ENCODE data around the gene PSIP1.
"Not testable (repeated sequence)": the region's sequence is repeated elsewhere in the genome, so short reads cannot be mapped to it uniquely, and the experiment has no call there.

Gene PSIP1

DNA sequence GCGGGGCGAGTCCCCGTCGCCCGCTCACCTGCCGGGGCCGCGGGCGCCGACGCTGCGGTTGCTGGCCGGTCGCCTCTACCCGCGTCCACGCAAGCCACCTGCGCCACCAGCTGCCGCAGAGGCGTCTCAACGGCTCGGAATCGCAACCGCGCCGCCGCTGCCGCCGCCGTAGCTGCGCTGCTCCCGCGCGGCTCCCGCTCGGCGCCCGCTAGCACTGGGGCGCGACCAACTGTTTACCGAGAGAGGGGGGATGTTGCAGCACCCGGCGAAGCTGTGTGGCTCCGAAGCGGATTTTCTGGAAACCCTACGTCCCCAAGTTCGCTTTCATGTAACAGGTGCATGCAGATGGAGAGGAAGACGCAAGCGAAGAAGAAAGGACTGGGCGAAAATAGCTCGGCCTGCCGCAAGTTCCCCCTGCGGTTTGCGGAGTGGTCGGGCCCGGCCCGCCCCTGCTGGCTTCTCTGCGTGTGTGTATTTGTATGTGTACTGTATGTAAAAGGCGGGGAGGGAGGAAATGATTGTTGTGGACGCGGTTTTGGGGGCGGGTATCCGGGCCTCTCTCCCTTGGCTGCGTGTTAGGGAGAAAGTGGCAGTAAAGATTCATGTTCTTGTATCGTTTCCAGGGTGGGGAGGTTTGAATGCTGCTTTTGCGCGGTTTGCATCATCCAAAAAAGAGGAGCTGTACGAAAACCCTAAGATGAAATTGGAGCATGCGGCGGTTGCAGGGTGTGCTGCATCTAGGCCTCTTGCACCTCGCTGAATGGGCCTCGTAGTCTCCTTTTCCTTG is at the start of gene PSIP1:
PSIP1 (minus strand) TSS at position 182 of the 787 bp plus-strand sequence. CDS start 782 bp downstream, outside the sequence.
- peak; percentile 64 for DNase-seq

DNA sequence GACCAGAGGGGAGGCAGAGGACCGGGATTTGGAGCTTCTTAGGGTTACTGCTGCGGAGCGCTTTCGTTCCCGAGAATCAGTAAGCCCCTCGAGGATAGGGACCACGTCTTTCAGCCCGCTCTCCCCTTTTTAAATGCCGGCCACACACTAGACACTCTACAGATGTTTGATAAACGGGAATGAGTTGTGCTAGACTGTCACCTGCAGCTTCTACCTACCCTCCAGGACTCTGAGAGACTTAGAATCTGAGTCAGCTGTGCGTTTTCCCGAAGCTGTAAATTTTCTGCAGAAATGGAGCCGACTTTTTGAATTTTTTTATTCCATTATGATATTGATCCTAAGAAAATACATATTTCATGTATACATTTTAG is 42.7 kb upstream of the PSIP1 start:
- no peak for DNase-seq

DNA sequence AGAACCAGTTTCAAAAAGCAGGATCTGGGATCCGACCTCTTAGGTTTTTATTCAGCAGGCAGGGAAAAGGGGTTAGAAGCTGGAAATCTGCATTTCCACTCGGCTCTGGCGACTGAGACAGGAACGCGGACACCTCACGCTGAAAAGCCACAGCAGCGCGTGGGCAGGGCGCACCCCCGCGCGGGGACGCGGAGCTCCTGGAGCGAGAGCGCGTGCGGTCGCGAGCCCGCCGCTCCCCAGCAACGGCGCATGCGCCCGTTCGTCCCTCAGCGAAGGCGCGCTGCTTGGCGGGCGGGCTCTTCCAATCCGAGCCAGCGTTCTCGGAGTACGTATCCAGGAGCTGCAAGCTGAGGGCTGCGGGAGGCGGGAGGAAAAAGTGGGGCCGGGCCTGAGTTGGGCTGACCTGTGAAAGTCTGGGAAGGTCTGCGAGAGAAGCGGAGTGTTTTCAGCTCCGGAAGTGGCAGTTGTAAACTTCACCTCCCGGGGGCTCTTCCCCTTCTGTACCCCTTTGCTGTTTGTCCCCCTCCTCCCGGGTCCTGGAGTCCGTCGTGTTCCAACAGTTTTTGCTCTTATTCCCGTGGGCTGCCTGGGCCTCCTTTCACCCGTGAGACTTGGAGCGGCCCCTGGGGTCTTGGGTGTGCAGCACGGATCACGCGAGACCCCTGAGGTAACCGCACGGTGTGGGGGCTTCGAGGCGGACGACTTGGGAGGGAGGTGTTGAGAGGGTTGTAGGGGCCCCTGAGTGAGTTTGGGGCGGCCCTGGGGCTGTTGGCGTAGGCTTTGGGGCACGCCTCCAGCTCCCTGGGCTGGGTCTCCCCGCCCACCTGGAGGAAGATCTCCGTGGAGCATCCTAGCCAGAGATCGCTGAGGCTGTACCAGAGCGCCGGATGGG is 42.1 kb upstream of the PSIP1 start, which contains the start of gene CCDC171:
CCDC171 (plus strand) TSS at position 408 of the 892 bp plus-strand sequence. CDS start 11,046 bp downstream, outside the sequence.
- DNase-seq = peak; percentile 86

DNA sequence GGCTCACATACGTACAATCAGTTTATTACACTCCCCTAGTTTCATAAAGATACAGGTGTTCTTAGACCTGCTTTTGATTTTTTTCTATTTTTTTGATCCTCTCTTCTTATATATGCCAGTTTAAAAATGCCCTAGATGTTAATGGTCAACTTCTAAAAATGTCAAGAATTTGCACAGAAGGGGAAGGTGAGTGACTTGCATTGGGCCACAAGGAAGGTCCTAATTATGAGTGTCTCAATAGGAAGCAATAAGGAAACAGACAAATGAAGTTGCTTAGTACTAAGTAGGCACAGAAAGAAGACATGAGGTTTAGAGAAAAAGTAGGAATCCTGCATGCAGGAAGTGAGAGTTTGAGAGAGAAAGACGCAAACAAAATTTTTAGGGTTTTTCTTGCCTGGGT is 38.8 kb upstream of the PSIP1 start:
- DNase-seq = no peak

DNA sequence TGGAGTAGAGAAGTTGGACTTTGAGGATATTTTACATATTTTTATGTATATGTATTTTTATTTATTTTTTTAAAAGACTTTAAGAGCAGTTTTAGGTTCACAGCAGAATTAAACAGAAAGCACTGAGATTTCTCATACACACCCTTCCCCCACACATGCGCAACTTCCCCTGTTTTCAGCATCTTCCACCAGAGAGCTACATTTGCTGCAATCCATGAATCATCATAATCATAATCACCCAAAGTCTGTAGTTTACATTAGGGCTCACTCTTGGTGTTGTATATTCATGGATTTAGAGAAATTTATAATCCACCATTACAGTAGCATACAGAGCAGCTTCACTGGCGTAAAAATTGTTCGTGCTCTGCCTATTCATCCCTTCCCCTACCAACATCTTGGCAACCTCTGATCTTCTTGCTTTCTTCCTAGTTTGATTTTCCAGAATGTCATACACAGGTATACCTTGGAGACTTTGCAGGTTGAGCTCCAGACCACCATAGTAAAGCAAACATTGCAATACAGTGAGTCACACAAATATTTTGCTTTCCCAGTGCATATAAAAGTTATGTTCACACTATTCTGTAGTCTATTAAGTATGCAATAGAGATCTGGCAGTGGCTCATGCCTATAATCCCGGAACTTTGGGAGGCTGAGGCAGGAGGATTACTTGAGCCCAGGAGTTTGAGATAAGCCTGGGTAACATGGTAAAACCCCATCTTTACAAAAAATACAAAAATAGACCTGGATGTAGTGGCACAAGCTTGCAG is 32.5 kb upstream of the PSIP1 start:
- DNase-seq = no peak

DNA sequence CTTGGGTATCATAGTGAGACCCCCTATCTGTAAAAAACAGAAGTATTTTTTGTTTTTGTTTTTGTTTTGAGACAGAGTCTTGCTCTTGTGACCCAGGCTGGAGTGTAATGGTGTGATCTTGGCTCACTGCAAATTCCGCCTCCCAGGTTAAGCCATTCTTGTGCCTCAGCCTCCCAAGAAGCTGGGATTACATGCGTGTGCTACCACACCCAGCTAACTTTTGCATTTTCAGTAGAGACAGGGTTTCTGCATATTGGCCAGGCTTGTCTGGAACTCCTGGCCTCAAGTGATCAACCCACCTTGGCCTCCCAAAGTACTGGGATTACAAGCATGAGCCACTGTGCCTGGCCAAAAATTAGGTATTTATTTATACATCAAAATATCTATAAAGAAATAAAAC is 31.9 kb upstream of the PSIP1 start:
- DNase-seq = no peak

DNA sequence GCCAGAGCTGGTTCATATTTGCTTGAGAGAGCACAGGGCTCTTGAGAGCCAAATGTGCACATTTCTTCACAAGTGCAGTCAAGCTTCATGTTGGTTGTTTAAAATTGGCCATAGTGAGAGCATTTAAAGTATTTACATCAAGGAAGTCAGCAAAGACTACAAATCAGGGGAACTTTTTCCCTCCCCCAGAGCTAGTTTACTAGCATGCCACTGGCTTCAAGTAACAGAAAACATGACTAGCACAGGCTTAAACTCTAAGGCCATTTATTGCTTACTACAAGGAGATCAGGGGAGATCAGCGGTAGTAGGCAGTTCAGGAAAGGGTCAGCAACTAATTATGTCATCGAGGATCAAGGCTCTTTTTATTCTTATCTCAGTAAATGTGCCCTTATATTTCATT is 31.1 kb upstream of the PSIP1 start:
- no peak for DNase-seq

DNA sequence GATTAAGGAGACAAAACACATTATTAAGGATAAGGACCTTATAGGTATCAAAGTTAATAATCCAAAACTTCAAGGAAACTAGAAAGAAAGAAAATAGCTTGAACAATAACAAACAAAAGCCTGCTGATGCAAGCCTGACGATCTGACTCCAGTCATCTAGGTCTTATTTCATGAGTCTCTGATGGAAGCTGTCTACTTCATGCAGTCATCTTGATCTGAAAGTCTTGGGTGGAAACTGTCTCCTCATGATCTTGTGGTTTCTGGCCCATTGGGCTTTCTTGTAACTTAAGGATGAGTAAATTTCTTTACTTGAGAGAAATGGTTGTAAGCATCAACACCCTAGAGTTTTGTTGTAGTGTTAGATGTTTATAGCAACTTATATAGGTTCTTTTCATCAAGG is 20.6 kb upstream of the PSIP1 start:
- DNase-seq = no peak

DNA sequence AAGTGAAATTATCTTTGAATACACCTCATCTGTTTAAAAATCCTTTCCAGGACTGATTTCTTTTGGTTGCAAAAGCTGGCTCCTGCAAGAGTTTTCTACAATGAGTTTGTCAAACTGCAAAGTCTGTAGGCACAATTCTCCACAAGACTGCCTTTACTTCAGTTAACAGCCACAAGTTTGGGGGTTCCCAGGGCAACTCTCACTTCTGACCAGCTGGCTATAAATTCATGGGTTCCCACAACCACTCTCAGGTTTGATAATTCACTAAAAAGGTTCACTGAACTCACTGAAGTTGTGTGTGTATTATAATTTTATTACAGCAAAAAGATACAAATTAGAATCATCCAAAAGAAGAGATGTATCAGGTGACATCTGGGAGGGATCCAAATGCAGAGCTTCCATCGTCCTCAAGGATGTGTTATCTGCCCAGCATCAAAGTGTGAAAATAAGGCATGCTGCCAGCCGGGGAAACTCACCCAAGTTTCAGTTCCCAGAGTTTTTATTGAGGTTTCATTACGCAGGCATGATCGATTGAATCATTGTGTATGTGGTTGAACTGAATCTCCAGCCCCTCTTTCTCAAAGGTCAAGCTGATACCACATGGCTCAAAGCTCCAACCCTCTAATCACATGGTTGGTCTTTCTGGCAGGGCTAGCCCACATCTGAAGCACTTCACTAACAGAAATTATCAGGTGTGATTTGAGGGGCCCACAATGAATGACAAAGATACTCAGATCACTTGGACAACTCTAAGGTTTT is 19.0 kb upstream of the PSIP1 start:
- DNase-seq = no peak

DNA sequence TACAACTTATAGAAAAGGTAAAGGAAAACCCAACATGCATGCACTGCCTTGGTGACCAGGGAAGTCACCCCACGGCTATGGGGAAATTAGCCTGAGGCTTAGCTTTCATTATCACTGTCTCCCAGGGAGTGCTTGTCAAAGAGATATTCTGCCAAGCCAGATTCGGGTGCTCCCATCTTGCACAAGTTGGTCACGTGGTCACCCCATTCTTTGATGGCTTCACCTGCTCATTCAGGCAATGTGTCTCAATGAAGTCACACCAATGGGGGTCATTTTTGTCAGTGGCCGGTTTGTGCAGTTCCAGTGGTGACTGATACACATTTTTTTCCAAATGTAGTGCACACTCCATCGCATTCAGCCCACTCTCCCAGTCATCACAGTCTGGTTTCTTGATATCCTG is 16.3 kb upstream of the PSIP1 start:
- not testable (repeated sequence) for DNase-seq

DNA sequence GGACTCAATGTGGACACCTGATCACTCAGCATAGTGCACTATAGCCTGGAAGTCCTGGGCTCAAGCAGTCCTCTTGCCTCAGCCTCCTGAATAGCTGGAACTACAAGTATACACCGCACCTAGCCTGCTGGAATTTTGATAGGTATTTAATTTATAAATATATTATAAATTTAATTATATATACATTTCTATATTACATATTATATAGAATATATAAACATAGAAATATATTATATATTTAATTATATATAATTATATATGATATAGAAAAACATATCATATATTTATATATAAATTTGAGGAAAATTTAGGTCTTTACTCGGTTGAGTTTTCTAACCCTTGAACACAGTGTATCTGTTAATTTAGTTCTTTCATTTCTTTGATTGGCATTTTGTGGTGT is 15.2 kb upstream of the PSIP1 start:
- no peak for DNase-seq

DNA sequence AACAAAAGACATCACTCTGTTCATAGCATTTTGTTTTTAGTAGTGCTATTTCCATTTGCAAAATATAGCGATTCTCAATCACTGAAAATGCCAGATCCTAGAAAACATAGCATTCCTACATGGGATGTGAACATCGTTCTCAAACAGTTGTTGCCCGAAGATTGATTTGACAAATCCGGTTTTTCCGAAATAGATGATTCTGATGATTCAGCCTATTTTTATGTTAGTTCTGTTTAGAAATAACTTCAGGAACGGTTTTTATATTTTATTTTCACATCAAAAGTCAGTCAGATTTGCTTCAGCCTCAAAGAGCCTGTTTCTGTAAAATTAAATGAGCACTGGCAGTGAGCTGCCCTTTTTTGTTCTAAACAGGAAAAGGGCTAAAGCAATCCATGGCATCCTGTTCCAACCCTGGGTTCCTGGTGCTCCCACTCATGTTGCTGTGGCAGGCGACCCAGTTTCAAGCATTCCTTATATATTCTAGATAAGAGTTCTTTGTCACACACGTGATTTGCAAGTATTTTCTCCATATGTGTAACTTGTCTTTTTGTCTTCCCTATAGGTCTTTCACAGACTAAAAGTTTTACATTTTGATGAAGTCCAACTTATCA is 14.2 kb upstream of the PSIP1 start:
- no peak for DNase-seq

DNA sequence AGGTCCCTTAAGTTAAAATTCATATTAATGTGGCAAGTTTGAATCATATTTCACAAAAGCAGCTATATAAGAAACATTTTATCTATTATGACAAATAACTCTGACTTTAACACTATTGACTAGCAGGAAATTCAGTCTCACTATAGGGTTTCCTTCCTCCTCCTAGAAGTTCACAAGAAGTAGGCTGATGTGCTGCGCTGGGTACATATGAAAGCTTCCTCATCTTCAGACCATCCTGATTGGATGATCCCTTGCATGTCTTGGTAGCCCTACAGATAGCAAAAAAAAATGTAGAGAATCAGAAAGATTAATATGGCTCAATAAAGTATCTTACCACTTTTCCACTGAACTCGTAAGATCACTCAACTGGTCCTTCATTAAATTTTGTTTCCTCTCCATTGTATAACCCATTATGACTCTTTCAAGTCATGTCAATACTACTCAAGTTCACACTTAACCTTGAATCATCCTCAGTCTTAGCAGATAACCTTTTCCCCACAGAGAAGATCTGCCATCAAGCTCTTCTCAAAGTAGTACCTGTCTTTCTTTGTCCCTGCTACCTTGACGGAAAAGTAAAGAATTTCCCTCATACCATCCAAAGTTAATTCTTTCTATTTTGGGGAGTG is 11.5 kb upstream of the PSIP1 start:
- no peak for DNase-seq

DNA sequence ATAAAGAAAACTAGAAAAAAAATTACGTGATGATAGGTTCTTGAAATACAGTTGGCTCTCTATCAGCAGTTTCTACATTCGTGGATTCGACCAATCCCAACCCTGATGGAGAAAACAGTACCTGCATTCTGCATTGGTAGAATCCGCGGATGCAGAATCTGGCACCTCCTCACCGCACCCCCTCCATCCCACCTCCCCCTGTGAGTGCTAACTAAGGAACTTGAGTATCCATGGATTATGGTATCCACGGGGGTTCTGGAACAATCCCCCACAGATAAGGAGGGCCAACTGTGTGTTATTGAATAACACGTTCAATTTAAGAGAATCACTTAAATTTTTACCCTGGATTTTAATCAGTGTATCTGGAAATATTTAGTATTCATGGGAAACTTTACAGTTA is 10.5 kb upstream of the PSIP1 start:
- no peak for DNase-seq

DNA sequence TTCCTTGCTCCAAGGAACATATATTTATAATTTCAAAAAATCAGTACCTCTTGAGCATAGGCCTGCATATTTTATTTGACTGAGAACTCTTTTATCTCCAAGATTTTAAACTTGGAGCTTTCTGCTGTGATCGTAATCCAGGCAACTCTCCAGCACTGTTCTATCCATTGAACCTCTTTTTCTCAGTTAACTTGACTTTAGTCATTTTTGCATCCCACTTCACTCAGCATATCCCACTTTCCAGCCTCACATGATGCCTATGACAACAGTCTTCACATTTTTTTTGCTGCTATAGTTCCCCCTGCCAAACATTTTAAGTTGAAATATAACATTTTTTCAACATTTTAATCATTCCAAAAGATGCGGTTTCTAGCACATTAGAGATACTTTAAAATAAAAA is 9.1 kb upstream of the PSIP1 start:
- no peak for DNase-seq

DNA sequence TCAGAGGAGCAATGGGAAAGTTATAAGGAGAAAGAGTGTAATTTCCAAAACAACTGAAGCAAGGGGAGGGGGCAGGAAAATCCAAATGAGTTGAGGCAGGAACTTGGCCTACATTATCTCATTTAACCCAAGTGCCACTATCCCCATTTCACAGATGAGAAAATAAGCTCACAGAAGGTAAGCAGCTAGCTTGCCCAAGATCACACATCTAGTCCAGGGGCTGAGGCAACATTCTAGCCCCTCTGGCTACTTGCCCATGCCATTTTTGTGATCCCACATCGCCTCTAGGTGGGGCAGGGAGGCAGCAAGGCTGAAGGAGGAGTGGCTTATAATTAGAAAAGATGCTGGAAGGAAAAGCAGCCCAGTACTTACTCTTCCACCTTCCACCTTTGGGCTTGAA is 2.6 kb upstream of the PSIP1 start:
- DNase-seq = no peak

DNA sequence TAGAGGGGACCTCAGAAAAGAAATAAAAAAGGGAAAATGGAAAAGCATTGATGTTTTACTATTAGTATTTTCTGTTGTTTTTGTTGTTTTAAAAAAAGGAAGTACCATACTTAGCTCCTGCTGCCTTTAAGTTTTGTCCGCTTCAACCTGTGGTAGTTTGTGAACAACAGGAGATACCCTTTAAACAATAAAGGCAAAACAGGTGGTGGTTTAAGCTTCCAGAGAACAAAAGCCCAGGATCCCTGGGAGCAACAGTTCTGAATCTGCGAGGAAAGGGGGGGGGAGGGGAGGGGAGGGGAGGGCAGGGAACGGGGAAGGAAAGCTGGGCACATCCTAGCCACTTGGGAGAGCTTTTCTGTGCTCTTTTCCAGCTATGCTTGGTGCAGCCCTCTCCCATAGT is 2.1 kb upstream of the PSIP1 start:
- DNase-seq = no peak

DNA sequence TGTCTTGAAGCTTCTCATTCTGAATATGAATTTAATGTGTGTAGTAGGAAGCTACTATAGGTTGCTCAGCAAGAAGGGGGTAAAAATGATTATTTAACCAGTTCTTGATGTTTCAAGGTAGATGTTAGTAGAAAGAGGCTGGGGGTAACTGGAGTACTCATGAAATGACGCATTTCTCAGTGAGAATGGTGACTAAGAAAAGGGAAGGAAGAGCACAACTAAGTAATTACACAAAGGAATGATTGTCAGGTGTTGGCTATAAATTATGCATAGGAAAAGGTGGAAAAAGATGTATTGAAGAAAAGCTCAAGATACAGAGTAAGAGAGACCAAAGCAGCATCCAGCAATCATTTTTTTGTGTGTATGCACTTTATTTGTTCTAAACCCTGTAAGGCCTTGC is 1.4 kb upstream of the PSIP1 start:
- DNase-seq = no peak

DNA sequence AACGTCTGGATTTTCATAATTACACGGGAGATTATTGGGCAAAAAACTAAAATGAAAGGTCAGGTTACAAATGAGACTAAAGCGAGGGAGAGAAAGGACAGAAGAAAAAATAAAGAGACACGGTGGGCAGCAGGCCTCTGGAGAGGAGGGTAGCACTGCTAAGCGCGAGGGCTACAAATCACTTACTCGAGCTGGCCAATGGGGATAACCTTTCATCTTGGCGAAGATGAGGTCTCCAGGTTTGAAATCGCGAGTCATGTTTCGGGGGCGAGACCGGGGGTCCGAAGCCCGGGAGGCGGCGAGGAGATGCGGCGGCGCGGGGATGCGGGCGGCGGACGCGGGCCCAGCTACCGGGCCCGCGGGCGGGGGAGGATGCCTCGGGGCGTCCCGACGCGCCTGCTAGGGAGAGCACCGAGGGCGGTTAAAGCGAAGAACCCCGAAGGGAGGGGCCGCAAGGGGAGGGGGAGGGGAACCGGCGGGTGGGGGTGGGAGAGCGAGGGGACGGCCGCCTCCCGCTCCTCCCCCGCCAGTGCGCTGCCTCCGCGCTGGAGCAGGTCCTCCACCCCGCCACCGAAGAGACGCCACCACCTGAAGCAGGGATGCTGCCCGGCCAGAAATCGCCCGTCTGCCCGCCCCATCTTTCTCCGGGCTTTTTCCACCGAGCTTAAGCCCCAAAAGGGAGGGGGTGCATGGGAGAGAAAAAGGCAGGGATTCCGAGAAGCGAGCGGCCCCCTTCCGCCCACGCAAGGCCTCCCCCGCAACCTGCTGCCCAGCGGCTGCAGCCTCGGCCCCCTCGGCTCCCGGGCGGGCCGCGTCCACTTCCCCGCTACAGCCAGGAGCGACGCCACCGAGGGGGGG is 610 bp downstream of the PSIP1 start:
- no peak for DNase-seq

DNA sequence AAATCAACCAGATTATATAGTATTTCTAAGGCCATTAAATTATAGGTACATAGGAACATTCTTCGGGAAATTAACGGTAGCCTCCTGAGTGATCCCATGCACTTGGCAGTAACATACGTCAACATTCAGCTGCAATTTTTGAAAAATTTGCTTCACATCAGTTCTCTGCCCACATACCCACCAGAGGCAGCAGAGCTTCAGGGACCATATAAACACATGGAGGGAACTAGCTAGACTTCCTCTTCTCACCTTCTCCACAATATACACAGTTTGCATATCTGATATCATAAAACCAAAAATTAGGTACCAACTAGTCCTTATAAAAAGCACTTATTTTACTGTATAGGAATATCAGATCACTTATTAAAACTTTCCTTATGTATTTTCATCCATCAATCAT is 4.8 kb downstream of the PSIP1 start:
- no peak for DNase-seq

DNA sequence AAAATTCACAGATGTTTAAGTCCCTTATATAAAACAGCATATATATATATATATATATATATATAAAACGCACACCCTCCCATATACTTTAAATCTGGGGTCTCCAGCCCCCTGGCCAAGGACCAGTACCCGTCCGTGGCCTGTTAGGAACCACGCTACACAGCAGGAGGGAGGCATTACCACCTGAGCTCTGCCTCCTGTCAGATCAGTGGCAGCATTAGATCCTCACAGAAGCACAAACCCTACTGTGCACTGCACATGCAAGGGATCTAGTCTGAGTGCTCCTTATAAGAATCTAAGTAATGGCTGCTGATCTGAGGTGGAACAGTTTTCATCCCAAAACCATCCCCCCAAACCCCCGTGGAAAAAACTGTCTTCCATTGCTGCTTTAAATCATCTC is 9.0 kb downstream of the PSIP1 start:
- DNase-seq = no peak
